ENCODE results near the gene ID3.
A peak's percentile ranks its signal among the peaks of the same experiment; 100 is the strongest.

ID3 gene, protein sequence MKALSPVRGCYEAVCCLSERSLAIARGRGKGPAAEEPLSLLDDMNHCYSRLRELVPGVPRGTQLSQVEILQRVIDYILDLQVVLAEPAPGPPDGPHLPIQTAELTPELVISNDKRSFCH

DNA sequence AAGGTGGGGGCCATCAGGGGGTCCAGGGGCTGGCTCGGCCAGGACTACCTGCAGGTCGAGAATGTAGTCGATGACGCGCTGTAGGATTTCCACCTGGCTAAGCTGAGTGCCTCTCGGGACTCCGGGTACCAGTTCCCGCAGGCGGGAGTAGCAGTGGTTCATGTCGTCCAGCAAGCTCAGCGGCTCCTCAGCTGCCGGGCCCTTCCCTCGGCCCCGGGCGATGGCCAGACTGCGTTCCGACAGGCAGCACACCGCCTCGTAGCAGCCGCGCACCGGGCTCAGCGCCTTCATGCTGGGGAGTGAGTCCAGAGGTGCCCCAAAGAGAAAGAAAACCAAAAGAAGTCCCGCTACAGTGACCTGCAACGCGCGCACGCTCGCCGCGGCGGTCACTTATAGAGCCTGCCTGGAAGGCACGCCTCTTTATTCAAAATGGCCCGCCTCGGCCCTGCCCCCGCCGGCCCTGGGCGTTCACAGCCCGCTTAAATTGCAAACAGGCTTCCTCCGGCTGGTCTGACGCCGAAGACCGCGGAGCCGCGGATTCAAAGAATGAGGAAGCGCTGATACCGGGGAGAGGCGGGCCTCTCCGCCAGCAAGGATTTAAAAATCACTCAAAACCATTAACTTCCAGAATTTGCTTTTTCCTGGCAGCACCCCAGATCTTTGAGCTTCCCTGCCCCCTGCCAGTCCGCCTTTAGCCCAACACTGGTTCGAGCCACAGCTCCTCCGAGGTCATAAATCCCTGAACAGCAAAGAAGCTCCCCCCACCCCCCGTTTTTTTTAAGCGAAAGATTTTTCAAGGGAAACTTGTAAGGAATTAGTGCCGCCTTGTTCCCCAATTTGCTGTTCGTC, at the start of gene ID3:
Gene ID3 (minus strand): TSS at position 366 of the 849 bp plus-strand sequence. CDS start 75 bp downstream, at position 291.
- peak; percentile 95 for DNase-seq (ENCODE audit: low read depth)

DNA sequence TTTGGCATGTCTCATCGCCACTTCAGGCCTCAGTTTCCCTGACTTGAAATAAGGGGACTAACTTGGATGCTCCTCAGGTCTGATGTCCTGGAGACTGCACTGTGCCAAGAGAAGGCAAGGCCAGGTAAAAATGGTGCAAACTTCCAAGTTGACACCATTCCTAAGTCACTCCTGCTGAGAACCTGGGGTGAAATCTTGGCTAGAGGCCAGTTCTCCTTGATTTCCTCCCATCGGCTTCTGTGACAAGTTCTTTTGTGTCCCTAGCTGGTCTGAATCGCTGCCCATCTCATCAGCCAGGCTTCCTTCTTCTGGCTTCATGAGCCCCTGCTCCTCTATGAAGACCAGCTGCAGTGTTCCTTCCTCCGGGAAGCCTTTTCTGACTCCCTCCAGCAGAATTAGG, 48.6 kb upstream of the ID3 start:
- no peak for DNase-seq (ENCODE audit: low read depth)

DNA sequence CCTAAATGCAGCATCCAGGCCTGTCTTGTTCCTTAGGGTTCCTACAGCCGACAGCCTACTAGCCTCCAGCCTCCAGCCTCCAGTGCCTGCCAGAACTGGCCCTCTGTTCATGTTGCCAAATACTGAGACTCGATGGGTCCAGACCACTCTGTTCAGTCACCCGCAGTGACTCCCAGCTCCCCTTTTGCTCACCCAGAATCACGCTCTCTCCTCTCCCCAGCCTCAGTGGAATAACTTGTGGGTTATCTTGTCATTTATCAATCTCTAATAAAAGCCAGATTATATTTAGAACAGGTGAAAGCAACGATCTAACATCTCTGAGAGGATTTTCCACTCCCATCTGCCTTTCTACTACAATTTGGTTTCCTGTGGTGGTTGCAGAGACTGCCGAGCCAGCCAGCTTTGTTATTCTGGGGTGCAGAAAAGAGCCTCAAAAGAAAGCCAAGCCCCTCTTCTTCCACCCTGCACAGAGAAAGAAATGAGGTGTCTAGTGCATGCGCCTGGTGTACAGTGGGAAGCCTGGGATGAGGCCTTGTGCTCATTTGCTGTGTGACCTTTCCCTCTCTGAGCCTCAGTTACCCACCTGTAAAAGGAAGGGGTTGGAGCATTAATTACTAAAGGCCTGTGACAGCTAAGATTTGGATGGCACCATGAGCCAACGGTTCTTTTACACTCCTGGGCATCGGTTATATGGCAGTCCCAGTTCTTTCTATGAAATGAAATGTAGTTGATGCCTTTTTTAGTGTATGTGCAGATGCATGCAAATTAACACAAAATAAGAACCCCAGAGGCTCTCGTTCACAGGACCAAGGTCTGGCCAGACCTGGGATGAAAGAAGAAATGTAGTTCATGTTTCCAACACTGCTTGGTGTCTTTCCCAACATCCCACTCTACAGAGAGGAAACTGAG, 42.9 kb upstream of the ID3 start:
- no peak for DNase-seq (ENCODE audit: low read depth)

DNA sequence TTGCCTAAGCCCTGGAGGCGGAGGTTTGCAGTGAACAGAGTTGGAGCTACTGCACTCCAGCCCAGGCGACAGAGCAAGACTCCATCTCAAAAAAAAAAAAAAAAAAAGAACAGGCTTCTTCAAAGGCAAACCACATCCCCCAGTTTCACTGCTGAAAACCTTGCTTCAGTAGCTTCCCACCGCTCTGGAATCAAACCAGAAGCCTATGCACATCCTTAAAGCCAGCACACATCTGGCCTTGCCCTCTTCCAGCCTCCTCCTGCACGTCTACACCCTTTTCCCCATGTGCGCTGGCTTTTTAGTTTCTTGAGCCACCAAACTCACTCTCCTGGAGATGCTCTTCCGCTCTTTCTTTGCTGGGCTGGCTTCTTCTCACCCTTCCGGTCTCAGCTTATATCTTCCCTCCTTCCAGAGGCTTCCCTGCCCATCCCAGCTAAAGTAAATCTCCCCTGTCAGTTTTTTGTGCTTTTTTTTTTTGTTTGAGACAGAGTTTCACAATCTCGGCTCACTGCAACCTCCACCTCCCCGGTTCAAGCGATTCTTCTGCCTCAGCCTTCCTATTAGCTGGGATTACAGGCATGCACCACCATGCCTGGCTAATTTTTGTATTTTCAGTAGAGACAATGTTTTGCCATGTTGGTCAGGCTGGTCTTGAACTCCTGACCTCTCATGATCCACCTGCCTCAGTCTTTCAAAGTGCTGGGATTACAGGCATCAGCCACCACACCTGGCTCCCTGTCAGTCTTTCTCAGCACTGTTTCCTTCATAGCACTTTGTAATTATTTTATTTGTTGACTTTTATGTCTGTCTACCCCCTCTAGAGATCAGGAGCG, 42.0 kb upstream of the ID3 start:
- DNase-seq (ENCODE audit: low read depth): no peak

DNA sequence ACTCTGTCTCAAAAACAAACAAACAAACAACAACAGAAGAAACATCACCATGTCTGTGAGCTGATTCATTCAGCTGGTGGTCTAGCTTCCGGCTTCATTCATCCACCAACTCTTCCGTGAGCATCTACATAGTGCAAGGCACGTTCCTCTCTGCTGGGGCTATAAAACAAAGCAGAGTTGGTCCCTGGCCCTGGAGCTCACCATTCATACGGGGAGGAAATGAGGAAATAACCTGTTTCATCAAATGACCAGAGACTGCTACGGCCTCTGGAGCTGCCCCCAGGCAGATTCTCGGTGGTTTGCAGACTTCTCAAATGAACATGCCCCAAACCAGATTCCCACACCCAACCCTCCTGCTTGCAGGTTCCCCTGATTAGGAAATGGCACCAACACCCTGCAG, 41.0 kb upstream of the ID3 start:
- DNase-seq (ENCODE audit: low read depth): no peak

DNA sequence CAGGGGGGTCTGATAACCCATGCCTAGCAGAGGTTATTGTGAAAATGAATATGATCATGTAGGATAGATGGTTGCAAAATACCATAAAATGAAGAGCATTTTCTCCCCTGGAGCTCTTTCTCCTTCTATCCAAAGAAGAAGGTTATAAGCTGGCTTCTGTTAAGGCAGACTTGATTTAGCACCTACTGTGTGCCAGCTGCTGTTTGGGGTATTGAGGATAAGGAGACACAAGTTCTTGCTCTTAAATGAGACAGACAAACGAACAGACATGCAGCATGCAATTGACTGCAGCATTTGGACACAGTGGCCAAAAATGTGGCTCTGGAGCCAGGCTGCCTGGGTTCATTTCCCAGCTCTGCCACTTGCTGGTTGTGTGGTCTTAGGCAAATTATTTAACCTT, 39.8 kb upstream of the ID3 start:
- no peak for DNase-seq (ENCODE audit: low read depth)

DNA sequence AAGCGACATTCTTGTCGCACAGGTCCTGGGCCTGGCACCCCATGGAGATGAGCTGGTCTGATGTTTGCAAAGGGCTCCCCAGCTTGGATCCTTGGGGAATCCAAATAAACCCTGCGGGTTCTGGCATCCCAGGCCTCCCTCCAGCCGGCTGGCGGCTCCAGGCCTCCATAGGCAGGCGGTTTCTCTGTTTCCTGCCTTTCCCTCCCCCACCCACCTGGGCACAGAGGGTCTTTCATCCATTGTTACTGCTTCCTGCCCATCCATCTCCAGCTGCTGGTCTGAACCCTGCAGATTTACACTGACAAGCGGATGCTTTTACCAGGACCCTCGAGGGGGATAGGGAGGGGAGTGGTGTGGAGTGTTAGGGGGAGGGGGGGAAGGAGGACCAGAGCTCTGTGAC, 39.1 kb upstream of the ID3 start:
- no peak for DNase-seq (ENCODE audit: low read depth)

DNA sequence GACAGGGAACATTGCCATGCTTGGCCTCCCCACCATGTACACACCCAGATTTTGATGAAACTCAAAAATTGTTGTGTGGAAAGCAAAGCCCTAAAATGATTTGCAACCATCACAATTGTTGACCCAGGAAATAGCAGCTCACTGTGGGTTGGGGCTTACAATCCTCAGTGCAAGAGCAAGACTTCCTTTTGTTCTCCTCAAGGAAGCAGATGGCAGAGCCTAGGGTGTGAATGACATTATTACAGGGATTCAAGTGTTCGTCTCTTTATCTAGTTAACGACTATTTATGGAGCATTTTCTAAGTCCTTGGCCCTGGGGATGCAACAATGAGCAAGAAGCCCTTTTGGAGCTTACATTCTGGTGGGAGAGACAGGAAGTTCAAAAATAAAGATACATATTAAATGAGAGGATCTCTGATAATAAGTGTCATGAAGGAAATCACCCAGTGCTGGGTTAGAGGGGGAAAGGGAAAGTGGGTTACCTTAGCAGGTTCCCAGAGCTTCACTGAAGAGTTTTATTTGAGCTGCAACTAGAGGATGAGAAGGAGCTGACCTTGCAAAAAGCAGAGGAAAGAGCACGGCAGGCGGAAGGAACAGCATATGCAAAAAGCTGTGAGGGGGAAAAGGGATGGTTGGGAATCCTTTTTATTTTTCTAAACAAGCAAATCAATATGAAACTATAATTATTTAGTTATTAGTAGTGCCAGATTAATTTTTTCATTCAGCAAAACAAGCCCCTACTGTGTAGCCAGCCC, 38.5 kb upstream of the ID3 start:
- no peak for DNase-seq (ENCODE audit: low read depth)

DNA sequence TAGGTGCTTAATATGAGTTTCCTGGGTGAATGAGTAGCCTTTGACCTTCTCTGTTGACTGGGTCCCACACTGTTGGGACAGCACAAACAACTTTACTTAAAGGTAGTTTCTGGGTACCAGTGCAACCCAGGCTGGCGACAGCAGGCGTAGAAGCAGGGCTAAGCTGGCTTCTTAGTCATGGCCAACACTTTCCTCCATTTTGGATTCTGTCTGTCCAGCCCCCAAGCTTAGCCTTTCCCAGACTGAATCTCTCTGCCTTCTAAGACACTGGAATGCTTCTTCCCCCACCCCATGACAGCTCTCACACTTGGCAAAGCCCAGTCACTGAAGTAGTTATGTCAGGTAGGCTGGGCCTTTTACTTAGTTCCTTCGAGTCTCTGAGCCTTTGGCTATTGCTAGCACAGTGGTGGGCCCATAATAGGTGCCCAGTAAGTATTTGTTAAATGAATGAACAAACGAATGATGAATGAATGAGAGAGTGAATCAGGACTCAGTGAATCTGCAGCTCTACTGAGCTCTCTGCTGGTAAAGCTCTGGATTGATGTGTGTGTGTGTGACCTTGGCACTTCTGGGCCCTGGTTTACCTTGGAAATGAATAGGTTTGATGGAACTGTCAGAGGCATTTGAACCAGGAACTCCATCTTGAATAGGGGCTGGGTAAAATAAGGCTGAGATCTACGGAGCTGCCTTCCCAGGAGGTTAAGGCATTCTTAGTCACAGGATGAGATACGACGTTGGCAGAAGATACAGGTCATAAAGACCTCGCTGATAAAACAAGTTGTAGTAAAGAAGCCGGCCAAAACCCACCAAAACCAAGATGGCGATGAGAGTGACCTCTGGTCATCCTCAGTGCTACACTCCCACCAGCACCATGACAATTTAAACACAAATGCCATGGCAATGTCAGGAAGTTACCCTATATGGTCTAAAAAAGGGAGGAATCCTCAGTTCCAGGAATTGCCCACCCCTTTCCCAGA, 37.4 kb upstream of the ID3 start:
- no peak for DNase-seq (ENCODE audit: low read depth)

DNA sequence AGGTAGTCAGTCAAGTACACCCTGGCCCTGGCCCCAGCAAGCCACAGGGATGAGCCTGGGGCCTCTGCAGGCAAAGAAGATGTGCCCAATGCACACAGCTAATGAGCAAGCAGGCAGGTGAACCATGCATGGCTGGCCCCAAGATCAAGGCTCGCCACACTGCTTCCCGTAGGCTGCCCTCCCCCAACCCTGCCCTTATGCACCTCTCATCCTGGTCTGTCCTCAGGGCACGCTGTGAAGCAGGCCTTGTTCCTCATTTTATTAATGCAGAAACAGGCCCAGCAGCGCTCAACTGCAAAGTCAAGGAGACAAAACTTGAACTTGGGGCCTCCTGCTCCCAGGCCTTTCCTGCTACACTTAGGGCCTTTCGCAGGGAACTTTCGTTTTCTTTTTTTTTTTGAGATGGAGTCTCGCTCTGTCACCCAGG, 35.6 kb upstream of the ID3 start:
- no peak for DNase-seq (ENCODE audit: low read depth)

DNA sequence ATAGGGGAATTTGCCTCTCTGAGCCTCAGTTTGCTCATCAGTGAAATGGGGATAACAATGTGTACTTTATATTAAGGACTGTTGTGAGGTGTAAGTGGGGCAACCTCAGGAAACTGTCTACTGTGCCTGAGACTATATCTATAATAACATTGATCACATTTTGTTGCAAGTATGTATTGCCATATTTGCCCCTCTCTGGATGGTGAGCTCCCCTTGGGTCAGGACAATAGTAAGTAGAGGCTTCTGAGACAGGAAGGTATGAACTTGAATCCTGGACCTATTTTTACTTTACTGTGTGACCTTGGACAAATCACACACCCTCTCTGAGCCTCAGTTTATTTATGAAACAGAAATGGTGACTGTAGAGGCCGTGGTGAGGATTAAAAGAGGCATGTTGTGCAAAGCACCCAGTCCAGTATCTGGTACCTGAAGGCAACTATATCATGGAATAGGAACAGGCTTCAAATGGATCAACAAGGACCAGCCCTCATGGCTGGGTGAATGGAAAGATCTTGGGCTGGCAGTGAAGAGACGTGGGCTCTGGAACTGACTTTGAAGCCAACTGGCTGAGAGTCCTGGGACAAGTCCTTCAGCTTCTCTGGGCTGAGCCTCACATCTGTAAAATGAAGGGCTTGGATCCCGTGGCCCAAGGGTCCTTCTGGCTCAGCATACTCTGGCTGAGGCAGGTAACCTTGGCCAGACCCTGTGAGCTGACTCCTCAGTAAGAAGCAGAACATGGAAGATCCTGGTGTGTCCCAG, 35.0 kb upstream of the ID3 start:
- no peak for DNase-seq (ENCODE audit: low read depth)

DNA sequence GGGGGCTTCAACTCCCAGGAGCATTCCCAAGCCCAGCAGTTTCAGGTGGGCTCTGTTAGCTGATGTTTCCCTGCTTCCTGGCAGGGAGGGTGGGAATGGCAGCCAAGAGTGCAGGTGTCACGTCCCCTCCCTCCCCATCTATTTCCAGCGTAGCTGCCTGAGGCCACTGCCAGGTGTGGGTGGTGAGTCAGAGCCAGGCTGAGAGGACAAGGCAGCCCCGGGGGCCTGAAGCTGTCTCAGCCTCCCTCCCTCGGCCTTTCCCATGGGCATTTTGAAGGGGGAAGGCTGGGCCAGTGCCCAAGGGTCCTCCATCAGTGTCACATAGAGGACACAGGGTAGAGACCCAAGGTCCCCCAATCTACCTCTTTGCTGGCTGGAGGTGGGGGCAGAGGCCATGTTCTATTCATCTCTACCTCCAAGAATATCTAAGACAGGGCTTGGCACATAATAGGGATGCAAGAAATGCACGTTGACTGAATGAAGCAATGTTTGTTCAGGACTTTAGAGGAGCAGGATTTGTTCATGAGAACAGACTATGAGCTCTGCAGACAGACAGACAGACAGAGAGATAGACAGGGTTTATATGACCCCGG, 34.4 kb upstream of the ID3 start:
- no peak for DNase-seq (ENCODE audit: low read depth)

DNA sequence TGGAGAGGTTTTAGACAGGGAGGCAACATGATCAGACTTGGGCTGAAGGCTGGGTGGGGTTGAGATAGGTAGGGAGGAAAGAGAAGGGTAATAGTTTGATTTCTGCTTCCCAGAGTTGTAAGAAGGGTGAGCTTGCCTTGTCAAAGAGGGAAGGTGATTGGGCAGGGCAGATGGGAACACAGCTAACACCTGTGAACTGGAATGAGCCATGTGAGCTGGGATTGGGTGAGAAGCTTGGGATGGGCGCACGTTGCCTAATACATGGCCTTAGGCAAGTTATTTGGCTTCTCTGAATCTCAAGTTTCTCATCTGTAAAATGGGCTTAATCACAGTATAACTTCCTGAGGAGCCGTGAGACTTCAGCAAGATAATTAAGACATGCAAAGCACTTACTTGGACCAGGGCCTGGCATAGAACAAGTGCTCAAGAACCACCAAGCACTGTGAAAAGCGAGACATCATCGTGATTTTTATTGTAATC, 33.8 kb upstream of the ID3 start:
- DNase-seq (ENCODE audit: low read depth): no peak

DNA sequence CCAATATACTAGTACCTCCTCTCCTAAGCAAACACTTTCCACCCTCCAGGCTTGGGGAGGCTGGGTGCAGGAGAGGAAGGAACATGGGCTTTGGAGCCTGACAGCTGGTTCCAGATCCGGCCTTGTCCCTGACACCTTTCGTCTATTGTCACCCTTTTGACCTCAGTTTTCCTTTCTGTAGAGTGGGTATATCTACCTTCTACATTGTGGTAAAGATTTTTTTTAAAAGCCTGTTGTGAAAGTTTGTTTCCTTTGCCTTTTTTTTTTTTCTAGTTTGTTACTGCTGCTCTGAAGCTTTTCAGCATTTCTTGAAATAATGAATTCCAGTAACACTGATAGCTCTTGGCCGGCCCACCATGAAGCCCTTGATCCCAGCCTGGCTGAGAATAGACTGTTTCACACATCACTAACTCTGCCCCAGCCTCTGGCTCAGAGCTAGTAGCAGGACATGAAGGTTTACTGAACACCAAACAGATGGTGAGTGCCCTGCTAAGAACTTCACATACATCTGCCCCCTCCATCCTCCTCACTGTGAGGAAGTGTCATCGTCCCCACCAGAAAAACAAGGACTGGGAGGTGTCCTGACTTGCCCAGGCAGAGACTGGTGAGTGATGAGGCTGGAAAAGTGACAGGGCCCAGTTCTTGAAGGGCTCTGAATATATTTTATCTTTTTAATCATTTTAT, 33.0 kb upstream of the ID3 start:
- DNase-seq (ENCODE audit: low read depth): no peak

DNA sequence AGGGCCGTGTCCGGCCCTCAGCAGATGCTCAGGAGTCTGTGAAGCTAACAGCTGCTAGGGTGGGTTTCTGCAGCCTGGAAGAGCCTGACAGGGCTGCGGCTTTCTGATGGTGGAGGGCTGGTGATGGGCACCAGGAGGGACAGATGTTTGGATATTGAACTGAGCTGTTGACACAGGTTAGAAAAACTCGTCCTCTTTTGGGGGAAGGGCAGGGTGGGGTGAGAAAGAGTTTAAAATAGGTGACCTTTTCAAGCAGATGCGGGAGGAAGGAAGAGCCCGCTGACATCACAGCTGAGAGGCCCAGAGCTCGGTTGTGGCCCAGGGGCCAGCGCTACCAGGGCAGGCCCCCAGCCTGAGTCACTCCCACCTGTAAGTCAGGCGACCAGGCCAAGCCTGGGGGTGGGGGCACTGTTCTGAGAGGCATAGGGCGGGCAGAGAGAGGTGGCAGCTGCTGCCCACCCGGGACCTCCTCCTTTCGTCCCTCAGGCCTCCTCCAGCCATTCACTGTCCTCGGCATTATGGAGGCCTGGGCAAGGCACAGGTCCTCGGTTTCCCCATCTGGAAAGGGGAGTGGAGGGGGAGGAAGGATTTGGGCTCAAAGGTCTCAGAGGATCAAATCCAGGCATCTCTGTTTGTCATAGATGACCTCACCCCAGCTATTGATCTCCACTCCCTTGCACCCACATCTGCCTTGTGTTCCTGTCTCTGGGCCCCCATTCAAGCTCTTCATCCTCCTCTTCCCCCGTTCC, 32.3 kb upstream of the ID3 start:
- DNase-seq (ENCODE audit: low read depth): no peak

DNA sequence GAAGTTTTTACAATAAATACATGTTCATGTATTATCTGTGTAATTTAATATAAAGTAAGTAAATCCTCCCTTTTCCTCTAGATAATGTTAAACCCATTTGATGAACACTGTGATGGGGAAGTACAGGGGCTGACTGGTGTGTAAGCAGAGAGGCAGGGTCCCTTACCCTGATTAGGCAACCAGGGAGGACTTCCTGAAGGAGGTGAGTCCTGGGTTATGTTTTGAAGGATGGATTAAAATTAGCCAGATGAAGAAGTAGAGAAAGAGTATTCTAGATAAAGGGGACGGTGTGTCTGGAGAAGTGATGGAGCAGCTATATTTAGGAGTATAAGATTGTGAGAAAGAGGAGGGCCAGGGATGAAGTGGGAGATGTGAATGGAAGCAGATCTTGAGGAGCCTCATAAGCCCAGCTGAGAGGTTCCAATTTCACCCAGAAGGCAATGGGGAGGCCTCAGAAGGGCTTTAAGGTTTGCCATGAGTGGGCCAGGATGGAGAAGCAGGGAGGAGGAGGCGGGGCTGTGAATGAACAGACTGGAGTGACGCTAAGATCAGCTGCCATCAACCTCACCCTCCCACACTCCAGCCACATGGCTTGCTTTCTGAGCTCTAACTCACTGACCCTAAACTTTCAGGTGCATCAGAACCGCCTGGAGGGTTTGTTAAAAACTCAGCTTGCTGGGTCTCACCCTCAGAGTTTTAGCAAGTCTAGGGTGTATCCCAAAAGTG, 30.9 kb upstream of the ID3 start:
- DNase-seq (ENCODE audit: low read depth): no peak

DNA sequence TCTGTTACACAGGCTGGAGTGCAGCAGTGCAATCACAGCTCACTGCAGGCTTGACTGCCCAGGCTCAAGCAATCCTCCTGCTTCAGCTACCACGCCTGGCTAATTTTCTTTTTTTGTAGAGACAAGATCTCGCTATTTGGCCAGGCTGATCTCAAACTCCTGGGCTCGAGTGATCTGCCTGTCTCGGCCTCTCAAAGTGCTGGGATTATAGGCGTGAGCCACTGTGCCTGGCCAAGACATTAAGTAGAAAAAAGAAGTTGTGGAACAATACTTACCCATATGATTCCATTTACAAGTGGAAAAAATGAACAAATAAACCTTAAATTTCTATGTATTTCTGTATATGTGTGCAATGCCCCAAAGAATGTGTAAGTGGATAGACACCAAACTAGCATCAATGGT, 30.3 kb upstream of the ID3 start:
- DNase-seq (ENCODE audit: low read depth): no peak
